ENCODE results near the gene CALM1. TPM values are rescaled to one million over a fixed set of nuclear protein-coding genes. Genes with fewer than 3 reads are reported as not detected.

CALM1 gene
- total RNA-seq, 3 donors from 2014 or later (not counting 1 experiment from before 2014, with no cell fraction given): 868 to 1,074 (median 907) TPM

DNA sequence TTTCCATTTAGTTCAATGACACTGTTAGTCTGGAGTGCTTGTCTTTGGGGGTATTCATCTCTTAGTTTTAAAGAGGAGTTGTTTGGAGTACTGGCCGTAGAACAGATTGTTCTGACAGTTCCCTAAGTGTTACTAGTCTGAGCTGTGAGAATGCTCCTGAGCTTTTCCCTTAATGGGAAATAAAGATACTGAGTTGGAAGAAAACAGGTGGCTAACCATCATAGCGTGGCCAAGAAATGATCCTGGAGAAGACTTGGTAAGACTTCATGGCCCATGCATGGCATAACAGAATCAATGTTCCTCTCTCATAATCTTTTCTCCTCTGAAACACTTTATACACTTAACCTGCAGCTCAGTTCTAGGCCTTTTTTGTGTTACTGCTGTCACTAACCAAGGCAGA, 6.2 kb downstream of the CALM1 start:
- TF ChIP-seq, protein P1, sequence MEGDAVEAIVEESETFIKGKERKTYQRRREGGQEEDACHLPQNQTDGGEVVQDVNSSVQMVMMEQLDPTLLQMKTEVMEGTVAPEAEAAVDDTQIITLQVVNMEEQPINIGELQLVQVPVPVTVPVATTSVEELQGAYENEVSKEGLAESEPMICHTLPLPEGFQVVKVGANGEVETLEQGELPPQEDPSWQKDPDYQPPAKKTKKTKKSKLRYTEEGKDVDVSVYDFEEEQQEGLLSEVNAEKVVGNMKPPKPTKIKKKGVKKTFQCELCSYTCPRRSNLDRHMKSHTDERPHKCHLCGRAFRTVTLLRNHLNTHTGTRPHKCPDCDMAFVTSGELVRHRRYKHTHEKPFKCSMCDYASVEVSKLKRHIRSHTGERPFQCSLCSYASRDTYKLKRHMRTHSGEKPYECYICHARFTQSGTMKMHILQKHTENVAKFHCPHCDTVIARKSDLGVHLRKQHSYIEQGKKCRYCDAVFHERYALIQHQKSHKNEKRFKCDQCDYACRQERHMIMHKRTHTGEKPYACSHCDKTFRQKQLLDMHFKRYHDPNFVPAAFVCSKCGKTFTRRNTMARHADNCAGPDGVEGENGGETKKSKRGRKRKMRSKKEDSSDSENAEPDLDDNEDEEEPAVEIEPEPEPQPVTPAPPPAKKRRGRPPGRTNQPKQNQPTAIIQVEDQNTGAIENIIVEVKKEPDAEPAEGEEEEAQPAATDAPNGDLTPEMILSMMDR (IDR thresholded peaks at IDR 0.05): no peak
- Mint-ChIP-seq H3K4me3 (peak overlapping the region; percentile 21), H3K4me1 (peaks cover 78 to 88% of the 10 kb centered on the region in 2 donors), H3K36me3 (peaks cover 49% of the 10 kb centered on the region), H3K27ac (peak overlapping the region; percentile 95 to 96), H3K27me3 (ENCODE audit: low read depth in 2 of 2) (no peaks in the 10 kb centered on the region), H3K9me3 (no peaks in the 10 kb centered on the region)
- intact Hi-C loops (cut with micrococcal nuclease): no loop called here
- DNase-seq: no peak
- no peak overlapping the region for H3K27ac ChIP-seq (ENCODE audit: low read length)
- H3K9me3 ChIP-seq (ENCODE audit: control insufficient read depth, insufficient read depth, low read length): no peaks in the 10 kb centered on the region
- 87% methylated on average over 2 of the region's 2 CpGs for WGBS (ENCODE audit: insufficient coverage)
- H3K36me3 ChIP-seq (ENCODE audit: control insufficient read depth, insufficient read depth, low read length): peaks cover 77% of the 10 kb centered on the region
- ATAC-seq: no peak
- peaks cover 43% of the 10 kb centered on the region for H3K4me1 ChIP-seq (ENCODE audit: control insufficient read depth, insufficient read depth, low read length)
- no peak overlapping the region for H3K4me3 ChIP-seq (ENCODE audit: low read length)
- H3K27me3 ChIP-seq (ENCODE audit: control insufficient read depth, insufficient read depth, low read length): no peaks in the 10 kb centered on the region

DNA sequence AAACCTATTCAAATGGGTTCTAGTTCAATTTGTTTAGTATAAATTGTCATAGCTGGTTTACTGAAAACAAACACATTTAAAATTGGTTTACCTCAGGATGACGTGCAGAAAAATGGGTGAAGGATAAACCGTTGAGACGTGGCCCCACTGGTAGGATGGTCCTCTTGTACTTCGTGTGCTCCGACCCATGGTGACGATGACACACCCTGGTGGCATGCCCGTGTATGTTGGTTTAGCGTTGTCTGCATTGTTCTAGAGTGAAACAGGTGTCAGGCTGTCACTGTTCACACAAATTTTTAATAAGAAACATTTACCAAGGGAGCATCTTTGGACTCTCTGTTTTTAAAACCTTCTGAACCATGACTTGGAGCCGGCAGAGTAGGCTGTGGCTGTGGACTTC, 8.3 kb downstream of the CALM1 start:
- H3K4me1 ChIP-seq (ENCODE audit: control insufficient read depth, insufficient read depth, low read length): peaks cover 29% of the 10 kb centered on the region
- DNase-seq: no peak
- peaks cover 81% of the 10 kb centered on the region for H3K36me3 ChIP-seq (ENCODE audit: control insufficient read depth, insufficient read depth, low read length)
- intact Hi-C loops (cut with micrococcal nuclease): no loop called here
- Mint-ChIP-seq H3K36me3 (peaks cover 49% of the 10 kb centered on the region), H3K4me3 (no peak overlapping the region), H3K27me3 (ENCODE audit: low read depth in 2 of 2) (no peaks in the 10 kb centered on the region), H3K9me3 (no peaks in the 10 kb centered on the region), H3K27ac (peak overlapping the region; percentile 84 to 95), H3K4me1 (peaks cover 69 to 86% of the 10 kb centered on the region in 2 donors)
- no peak overlapping the region for H3K4me3 ChIP-seq (ENCODE audit: low read length)
- 89% methylated on average over 9 of the region's 9 CpGs for WGBS (ENCODE audit: insufficient coverage)
- H3K27ac ChIP-seq (ENCODE audit: low read length): no peak overlapping the region
- H3K27me3 ChIP-seq (ENCODE audit: control insufficient read depth, insufficient read depth, low read length): no peaks in the 10 kb centered on the region
- H3K9me3 ChIP-seq (ENCODE audit: control insufficient read depth, insufficient read depth, low read length): no peaks in the 10 kb centered on the region
- ATAC-seq: peak in 1 of 3 donors; percentile 17
- TF ChIP-seq, protein P1 (IDR thresholded peaks at IDR 0.05): no peak

DNA sequence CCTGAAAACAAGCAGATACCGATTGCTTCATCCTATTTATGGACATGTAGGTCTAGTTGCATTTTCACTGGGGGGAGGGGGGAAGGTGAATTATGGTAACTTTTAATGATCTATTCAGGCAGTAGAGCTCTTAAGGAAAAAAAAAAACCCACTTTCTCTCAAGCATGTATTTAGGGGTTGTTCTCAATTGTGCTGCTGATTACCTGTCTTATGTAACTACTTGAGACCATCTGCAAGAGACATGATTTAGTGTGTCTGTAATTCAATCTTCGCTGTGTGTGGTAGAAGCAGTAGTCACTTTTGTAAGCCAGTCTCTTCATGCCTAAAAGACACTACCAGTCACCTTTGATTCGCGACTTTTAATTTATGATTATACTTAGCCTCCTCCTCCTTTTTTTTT, 8.9 kb downstream of the CALM1 start:
- H3K4me1 Mint-ChIP-seq: peaks cover 63 to 80% of the 10 kb centered on the region in 2 donors
- no peaks in the 10 kb centered on the region for H3K9me3 ChIP-seq (ENCODE audit: control insufficient read depth, insufficient read depth, low read length)
- H3K27ac Mint-ChIP-seq: peak overlapping the region; percentile 84 to 95
- 82% methylated on average over 4 of the region's 4 CpGs for WGBS (ENCODE audit: insufficient coverage)
- peaks cover 74% of the 10 kb centered on the region for H3K36me3 ChIP-seq (ENCODE audit: control insufficient read depth, insufficient read depth, low read length)
- H3K4me1 ChIP-seq (ENCODE audit: control insufficient read depth, insufficient read depth, low read length): peaks cover 22% of the 10 kb centered on the region
- H3K27ac ChIP-seq (ENCODE audit: low read length): no peak overlapping the region
- no peak overlapping the region for H3K4me3 ChIP-seq (ENCODE audit: low read length)
- peaks cover 45% of the 10 kb centered on the region for H3K36me3 Mint-ChIP-seq
- intact Hi-C loops (cut with micrococcal nuclease): no loop called here
- no peak for DNase-seq
- H3K27me3 Mint-ChIP-seq (ENCODE audit: low read depth in 2 of 2): no peaks in the 10 kb centered on the region
- TF ChIP-seq, protein P1 (IDR thresholded peaks at IDR 0.05): no peak
- no peak for ATAC-seq
- H3K4me3 Mint-ChIP-seq: no peak overlapping the region
- no peaks in the 10 kb centered on the region for H3K27me3 ChIP-seq (ENCODE audit: control insufficient read depth, insufficient read depth, low read length)
- no peaks in the 10 kb centered on the region for H3K9me3 Mint-ChIP-seq

DNA sequence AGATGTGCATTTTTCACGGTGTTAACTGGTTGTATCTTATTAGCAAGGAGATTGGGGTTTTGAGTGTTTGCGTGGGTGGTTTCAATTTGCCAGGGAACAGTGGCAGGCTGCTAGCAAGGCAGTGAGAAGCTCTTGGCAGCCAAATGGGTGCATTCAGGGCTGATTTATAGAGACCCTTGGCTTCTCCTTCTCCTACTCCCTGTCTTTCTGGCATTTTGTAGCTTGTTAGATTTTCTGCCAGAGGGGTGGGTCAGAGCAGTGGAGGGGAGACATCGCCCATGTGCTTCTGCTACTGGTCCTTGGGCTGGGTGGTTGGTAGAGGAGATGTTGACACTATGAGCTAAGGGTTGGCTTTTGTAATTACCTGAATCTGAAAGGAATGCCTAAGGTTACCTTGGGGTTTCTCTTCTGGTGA, 9.6 kb downstream of the CALM1 start:
- TF ChIP-seq, protein P1 (IDR thresholded peaks at IDR 0.05): no peak
- H3K4me1 ChIP-seq (ENCODE audit: control insufficient read depth, insufficient read depth, low read length): peaks cover 16% of the 10 kb centered on the region
- no peaks in the 10 kb centered on the region for H3K27me3 Mint-ChIP-seq (ENCODE audit: low read depth in 2 of 2)
- H3K4me3 ChIP-seq (ENCODE audit: low read length): no peak overlapping the region
- intact Hi-C loops (cut with micrococcal nuclease): no loop called here
- peaks cover 39% of the 10 kb centered on the region for H3K36me3 Mint-ChIP-seq
- no peak for ATAC-seq
- H3K9me3 Mint-ChIP-seq: no peaks in the 10 kb centered on the region
- H3K4me1 Mint-ChIP-seq: peaks cover 56 to 73% of the 10 kb centered on the region in 2 donors
- no peak overlapping the region for H3K27ac ChIP-seq (ENCODE audit: low read length)
- no peaks in the 10 kb centered on the region for H3K9me3 ChIP-seq (ENCODE audit: control insufficient read depth, insufficient read depth, low read length)
- H3K4me3 Mint-ChIP-seq: no peak overlapping the region
- H3K36me3 ChIP-seq (ENCODE audit: control insufficient read depth, insufficient read depth, low read length): peaks cover 68% of the 10 kb centered on the region
- no peaks in the 10 kb centered on the region for H3K27me3 ChIP-seq (ENCODE audit: control insufficient read depth, insufficient read depth, low read length)
- 85% methylated on average over 3 of the region's 3 CpGs for WGBS (ENCODE audit: insufficient coverage)
- peak overlapping the region; percentile 84 to 95 for H3K27ac Mint-ChIP-seq
- no peak for DNase-seq

Data from natural killer cell (primary cell).